PC-3 (cell line): ENCODE measurements around the gene NVL. TPM values are rescaled to one million over a fixed set of nuclear protein-coding genes. Genes with fewer than 3 reads are reported as not detected.

Experiments used
- ATAC-seq: fragments of 200-7000 bp; cut with Tn5 transposase; 2 replicates; pipeline ENCODE4 v1.9.1; 2020; ENCODE audit warnings: mild to moderate bottlenecking, moderate library complexity
- BruUV-seq: library from RNA; stranded (reverse); fragments of 400-500 nt; replicated peaks from 2 replicates; lab custom pipeline; 2021; lab: Mats Ljungman, UMichigan
- CTCF ChIA-PET: fragments of 300-600 bp; sonication (Branson Sonifier 250); formaldehyde crosslinking; loops from one replicate; lab custom pipeline; 2022; ENCODE audit warnings: antibody characterized with exemption; lab: Charles Lee
- POLR2A ChIA-PET: fragments of 300-600 bp; sonication (Branson Sonifier 250); formaldehyde crosslinking; loops from one replicate; lab custom pipeline; 2022; ENCODE audit warnings: antibody characterized with exemption; ENCODE audit not compliant: unreplicated experiment; lab: Charles Lee
- DNase-seq: peaks from one replicate; pipeline ENCODE4 v3.0.0-alpha.2; 2015
- H2AFZ ChIP-seq: fragments of 300-600 bp; sonication (generic); 2 replicates; pipeline ENCODE4 v1.6.0; 2016; ENCODE audit warnings: antibody characterized with exemption, low read length
- H3F3A ChIP-seq: fragments of 300-600 bp; sonication (generic); one replicate; pipeline ENCODE4 v1.6.0; 2017; ENCODE audit warnings: antibody characterized with exemption, low read length, control low read depth, mild to moderate bottlenecking; ENCODE audit not compliant: unreplicated experiment
- H3K27ac ChIP-seq: fragments of 300-600 bp; sonication (generic); 2 replicates; pipeline ENCODE4 v1.5.1; 2016; ENCODE audit warnings: mild to moderate bottlenecking, low read length
- H3K27me3 ChIP-seq: fragments of 300-600 bp; sonication (generic); 2 replicates; pipeline ENCODE4 v1.6.1; 2016; ENCODE audit warnings: low read length, mixed read lengths
- H3K36me3 ChIP-seq: fragments of 300-600 bp; sonication (generic); 2 replicates; pipeline ENCODE4 v1.6.1; 2016; ENCODE audit warnings: low read depth, mixed run types, low read length, mixed read lengths
- H3K4me1 ChIP-seq: fragments of 300-600 bp; sonication (generic); 2 replicates; pipeline ENCODE4 v1.5.1; 2016; ENCODE audit warnings: low read length; ENCODE audit not compliant: insufficient read depth
- H3K4me2 ChIP-seq: fragments of 300-600 bp; sonication (generic); 2 replicates; pipeline ENCODE4 v1.6.0; 2016; ENCODE audit warnings: low read length
- H3K4me3 ChIP-seq: fragments of 300-600 bp; sonication (generic); 2 replicates; pipeline ENCODE4 v1.5.1; 2016; ENCODE audit warnings: mild to moderate bottlenecking, low read length, mixed read lengths
- H3K79me2 ChIP-seq: fragments of 300-600 bp; sonication (generic); 2 replicates; pipeline ENCODE4 v1.6.1; 2017; ENCODE audit warnings: low read length, mixed read lengths
- H3K9ac ChIP-seq: fragments of 300-600 bp; sonication (generic); 2 replicates; pipeline ENCODE4 v1.6.0; 2016; ENCODE audit warnings: mild to moderate bottlenecking, low read length
- H3K9me2 ChIP-seq: fragments of 300-600 bp; sonication (generic); replicated peaks from 2 replicates; pipeline ENCODE4 v1.6.1; 2016; ENCODE audit warnings: mixed run types, low read length, mixed read lengths
- H3K9me3 ChIP-seq: fragments of 300-600 bp; sonication (generic); 2 replicates; pipeline ENCODE4 v1.6.1; 2016; ENCODE audit warnings: low read length, mixed read lengths
- H4K20me1 ChIP-seq: fragments of 300-600 bp; sonication (generic); 2 replicates; pipeline ENCODE4 v1.6.1; 2016; ENCODE audit warnings: low read length, mixed read lengths
- EZH2 ChIP-seq: fragments of 300-600 bp; sonication (generic); IDR thresholded peaks from one replicate; pipeline ENCODE4 v1.6.1; 2017; ENCODE audit warnings: antibody characterized with exemption, mild to moderate bottlenecking, low read length; ENCODE audit not compliant: unreplicated experiment
- EZH2phosphoT487 ChIP-seq: fragments of 300-600 bp; sonication (generic); IDR thresholded peaks from 2 replicates; pipeline ENCODE4 v1.6.1; 2018; ENCODE audit warnings: mild to moderate bottlenecking, antibody characterized with exemption, low read length, borderline replicate concordance
- intact Hi-C: fragments of 100-400 bp; cut with micrococcal nuclease; formaldehyde crosslinking; loops from 2 replicates; pipeline ENCODE4 v1.9.0; 2023
- total RNA-seq: library from RNA; depleted of rRNA; stranded (reverse); fragments of >200 nt; gene quantifications from 2 replicates; pipeline ENCODE4 v1.2.3, GENCODE V29; 2014
- TF ChIP-seq, protein P1 (sequence below): fragments of 300-600 bp; sonication (generic); conservative IDR thresholded peaks from 2 replicates; pipeline ENCODE4 v1.5.1; 2017; ENCODE audit warnings: antibody characterized with exemption, low read depth, mild to moderate bottlenecking, low read length

Gene NVL
- total RNA-seq, 1 experiment from 2014 or later = 37.1 TPM

DNA sequence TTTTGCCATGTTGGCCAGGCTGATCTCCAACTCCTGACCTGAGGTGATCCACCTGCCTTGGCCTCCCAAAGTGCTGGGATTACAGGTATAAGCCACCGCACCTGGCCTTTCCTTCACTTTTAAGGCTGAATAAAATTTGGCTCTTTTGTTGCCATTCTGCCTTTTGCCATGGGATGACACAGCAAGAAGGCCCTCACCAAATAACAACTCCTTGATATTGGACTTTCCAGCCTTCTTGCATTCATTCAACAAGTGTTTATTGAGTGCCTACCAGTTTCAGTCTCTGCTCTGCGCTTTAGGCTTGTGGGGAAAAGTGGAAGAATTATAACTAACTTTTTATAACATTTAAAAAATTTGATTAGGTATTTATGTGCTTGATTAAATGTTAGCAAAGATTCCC is 1.9 kb upstream of the NVL start:
- H3K79me2 ChIP-seq = peaks cover 32% of the 10 kb centered on the region
- intact Hi-C loops = loop anchor here (2.0 to 5.0 kb wide), 3 partner anchors 27 to 80 kb away; no protein-coding TSS in a partner anchor
- no TSS peak for BruUV-seq
- no peaks in the 10 kb centered on the region for H3K36me3 ChIP-seq
- POLR2A ChIA-PET = no interaction called here
- CTCF ChIA-PET = no interaction called here
- H4K20me1 ChIP-seq = 0 out of 2 replicates have a peak, but pooled peaks cover 3% of the 10 kb centered on the region
- H2AFZ ChIP-seq = no peak overlapping the region
- no peak overlapping the region for H3K27ac ChIP-seq
- ATAC-seq (no peak), DNase-seq (no peak)
- peaks cover 31% of the 10 kb centered on the region for H3K4me1 ChIP-seq
- no peak overlapping the region for H3K9ac ChIP-seq
- H3K9me3 ChIP-seq = no peaks in the 10 kb centered on the region
- H3K4me2 ChIP-seq = no peak overlapping the region
- H3K9me2 ChIP-seq = no peaks in the 10 kb centered on the region
- H3K4me3 ChIP-seq = no peak overlapping the region
- no peaks in the 10 kb centered on the region for H3F3A ChIP-seq
- TF ChIP-seq, protein P1, sequence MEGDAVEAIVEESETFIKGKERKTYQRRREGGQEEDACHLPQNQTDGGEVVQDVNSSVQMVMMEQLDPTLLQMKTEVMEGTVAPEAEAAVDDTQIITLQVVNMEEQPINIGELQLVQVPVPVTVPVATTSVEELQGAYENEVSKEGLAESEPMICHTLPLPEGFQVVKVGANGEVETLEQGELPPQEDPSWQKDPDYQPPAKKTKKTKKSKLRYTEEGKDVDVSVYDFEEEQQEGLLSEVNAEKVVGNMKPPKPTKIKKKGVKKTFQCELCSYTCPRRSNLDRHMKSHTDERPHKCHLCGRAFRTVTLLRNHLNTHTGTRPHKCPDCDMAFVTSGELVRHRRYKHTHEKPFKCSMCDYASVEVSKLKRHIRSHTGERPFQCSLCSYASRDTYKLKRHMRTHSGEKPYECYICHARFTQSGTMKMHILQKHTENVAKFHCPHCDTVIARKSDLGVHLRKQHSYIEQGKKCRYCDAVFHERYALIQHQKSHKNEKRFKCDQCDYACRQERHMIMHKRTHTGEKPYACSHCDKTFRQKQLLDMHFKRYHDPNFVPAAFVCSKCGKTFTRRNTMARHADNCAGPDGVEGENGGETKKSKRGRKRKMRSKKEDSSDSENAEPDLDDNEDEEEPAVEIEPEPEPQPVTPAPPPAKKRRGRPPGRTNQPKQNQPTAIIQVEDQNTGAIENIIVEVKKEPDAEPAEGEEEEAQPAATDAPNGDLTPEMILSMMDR = no peak
- TF ChIP-seq EZH2 = no peak
- no peak for TF ChIP-seq EZH2phosphoT487
- no peaks in the 10 kb centered on the region for H3K27me3 ChIP-seq

DNA sequence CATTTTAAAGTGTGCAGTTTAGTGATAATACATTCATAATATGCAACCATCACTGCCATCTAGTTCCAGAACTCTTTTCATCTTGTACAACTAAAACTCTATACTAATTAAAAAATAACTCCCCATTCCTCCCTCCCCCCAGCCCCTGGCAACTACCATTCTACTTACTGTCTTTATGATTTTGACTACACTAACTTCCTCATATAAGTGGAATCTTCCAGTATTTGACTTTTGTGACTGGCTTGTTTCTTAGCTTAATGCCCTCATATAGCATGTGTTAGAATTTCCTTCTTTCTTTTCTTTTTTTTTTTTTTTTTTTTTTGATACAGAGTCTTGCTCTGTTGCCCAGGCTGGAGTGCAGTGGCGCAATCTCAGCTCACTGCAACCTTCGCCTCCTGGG is 1.4 kb upstream of the NVL start:
- POLR2A ChIA-PET = no interaction called here
- Histone ChIP-seq H3K4me2 (peak overlapping the region; percentile 82), H3K4me1 (peaks cover 31% of the 10 kb centered on the region), H3K27ac (peak overlapping the region; percentile 90; the same call in 1 of the 2 replicates), H3K36me3 (no peaks in the 10 kb centered on the region), H3K79me2 (peaks cover 37% of the 10 kb centered on the region), H3F3A (no peaks in the 10 kb centered on the region), H3K27me3 (no peaks in the 10 kb centered on the region), H3K9me3 (no peaks in the 10 kb centered on the region), H2AFZ (peak overlapping the region; percentile 87; the same call in 1 of the 2 replicates), H3K9me2 (no peaks in the 10 kb centered on the region), H4K20me1 (0 out of 2 replicates have a peak, but pooled peaks cover 3% of the 10 kb centered on the region), H3K9ac (peak overlapping the region; percentile 97; the same call in 1 of the 2 replicates), H3K4me3 (peak overlapping the region; percentile 94; the same call in 1 of the 2 replicates)
- BruUV-seq = no TSS peak
- intact Hi-C loops = loop anchor here (2.0 to 5.0 kb wide), 2 partner anchors 27 to 79 kb away; no protein-coding TSS in a partner anchor
- ATAC-seq (no peak), DNase-seq (no peak)
- CTCF ChIA-PET = interaction anchor here (0.6 kb wide), 1 partner anchor 128 kb away, joined by 4 read pairs; no protein-coding TSS in a partner anchor
- TF ChIP-seq EZH2 = no peak
- TF ChIP-seq, protein P1 = no peak
- TF ChIP-seq EZH2phosphoT487 = no peak

DNA sequence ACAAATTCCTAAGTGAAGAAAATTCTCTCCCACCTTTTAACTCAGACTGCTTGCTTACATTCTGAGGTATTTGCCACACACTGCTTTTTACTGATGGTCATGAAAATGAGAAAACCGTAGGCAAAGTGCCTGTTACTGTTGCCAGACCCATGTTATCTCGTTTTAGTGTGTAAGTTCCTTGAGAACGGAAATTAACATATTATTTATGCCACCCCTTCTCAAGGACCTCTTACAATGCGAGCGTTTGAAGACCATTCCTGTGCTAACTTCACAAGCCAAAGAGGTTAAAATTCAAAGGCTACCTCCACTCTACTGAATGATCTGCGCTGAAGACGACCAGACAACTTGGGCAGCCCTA is 509 bp downstream of the NVL start:
- H3K4me1 ChIP-seq = peaks cover 29% of the 10 kb centered on the region
- peak overlapping the region; percentile 82 for H3K4me2 ChIP-seq
- no peaks in the 10 kb centered on the region for H3K9me2 ChIP-seq
- no peaks in the 10 kb centered on the region for H3K27me3 ChIP-seq
- no peaks in the 10 kb centered on the region for H3K9me3 ChIP-seq
- BruUV-seq = TSS peak; percentile 62
- peak overlapping the region; percentile 97 for H3K9ac ChIP-seq
- ATAC-seq (no peak), DNase-seq (no peak)
- H3K27ac ChIP-seq = peak overlapping the region; percentile 90
- no peak for TF ChIP-seq EZH2
- TF ChIP-seq, protein P1 = no peak
- no peak for TF ChIP-seq EZH2phosphoT487
- ChIA-PET CTCF (interaction anchor here (0.6 to 0.7 kb wide), 2 partner anchors 11 to 213 kb away, joined by 3 read pairs; no protein-coding TSS in a partner anchor), POLR2A (interaction anchor here (0.5 to 1.2 kb wide), 4 partner anchors 12 to 490 kb away, joined by 3 to 10 read pairs (median 3); no protein-coding TSS in a partner anchor)
- peaks cover 53% of the 10 kb centered on the region for H3K79me2 ChIP-seq
- H4K20me1 ChIP-seq = 0 out of 2 replicates have a peak, but pooled peaks cover 3% of the 10 kb centered on the region
- H3K36me3 ChIP-seq = peaks cover 3% of the 10 kb centered on the region; the same call in 1 of the 2 replicates
- peak overlapping the region; percentile 87 for H2AFZ ChIP-seq
- intact Hi-C loops = no loop called here
- no peaks in the 10 kb centered on the region for H3F3A ChIP-seq
- peak overlapping the region; percentile 94 for H3K4me3 ChIP-seq
